Measurements from ENCODE around the gene BRSK1.

Gene BRSK1

DNA sequence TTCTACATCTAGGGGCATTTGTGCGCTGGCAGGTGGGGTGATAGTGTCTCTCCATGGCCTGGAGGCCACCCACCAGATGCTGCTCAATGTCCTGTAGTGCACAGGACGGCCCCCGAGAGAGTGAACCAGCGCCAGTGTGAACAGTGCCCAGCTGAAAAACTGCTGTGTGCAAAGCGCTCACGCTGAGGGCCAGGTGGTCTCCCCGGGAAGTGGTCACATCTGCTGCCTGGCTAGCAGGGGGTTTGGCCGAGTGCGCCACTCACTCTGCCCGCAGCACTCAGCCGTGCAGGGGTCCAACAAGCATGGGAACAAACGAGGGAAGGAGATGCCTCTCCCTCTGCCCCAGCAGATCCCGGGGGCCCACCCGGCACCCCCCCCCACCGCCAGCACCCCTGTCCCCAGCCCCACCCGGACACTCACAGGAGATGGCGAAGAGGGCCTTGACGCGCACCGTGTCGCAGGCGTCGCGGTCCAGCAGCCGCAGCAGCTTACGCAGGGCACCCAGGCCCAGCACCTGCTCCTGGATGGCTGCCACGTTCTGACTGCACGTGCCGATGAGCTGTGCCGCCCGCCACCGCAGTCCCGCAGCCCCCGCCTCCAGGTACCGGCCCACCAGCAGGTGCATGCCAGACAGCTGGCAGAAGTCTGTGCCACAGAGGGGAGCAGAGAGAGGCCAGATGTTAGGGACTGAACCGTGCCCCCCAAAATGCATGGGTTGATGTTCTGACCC, 9.7 kb upstream of the BRSK1 start:
- DNase-seq (ENCODE audit: low spot score) = no peak

GRCh38 chr19:55275851-55276719, 7.7 kb upstream of the BRSK1 start:
- peak; percentile 45 for DNase-seq (ENCODE audit: low spot score)

GRCh38 chr19:55276720-55277430, 6.9 kb upstream of the BRSK1 start:
- no peak for DNase-seq (ENCODE audit: low spot score)

DNA sequence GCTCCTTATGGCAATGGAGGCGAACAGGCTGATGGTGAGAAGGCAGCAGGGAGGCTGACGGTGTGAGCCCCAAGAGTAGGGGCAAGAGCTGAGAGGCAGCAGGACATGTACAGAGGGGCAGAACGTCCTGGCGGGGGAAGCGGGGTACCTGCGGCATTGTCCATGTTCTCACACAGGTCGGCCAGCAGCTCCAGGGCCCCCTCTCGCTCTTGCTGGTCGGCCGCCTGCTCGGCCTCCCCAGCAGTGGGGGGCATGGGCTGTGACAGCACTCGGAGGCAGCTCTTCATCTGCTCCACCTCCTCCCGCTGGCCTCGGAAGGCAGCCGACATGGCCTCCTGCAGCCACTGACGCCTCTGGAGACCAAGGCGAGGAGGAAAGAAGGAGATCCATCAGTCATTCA, 6.3 kb upstream of the BRSK1 start:
- no peak for DNase-seq (ENCODE audit: low spot score)

GRCh38 chr19:55278391-55279135, 5.2 kb upstream of the BRSK1 start:
- no peak for DNase-seq (ENCODE audit: low spot score)

DNA sequence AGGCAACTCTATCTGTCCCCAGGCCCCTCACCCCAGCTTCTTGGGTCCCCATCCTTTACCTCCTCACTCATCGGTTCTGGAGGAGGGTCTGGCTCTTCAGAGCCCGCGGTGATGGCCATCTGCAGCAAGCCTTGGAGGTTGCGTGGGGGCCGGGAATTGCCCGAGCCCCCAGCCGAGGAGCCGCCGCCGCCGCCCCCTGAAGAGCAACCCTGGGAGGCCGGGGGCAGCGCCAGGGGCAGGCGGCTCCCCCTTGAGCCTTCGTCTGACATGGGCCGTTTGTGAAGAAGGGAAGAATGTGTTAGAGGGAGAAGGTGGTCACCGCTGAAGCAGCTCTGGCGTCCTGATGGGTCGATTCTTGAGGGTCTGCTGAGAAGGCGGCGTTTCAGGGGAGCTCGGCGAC, 4.5 kb upstream of the BRSK1 start:
- DNase-seq (ENCODE audit: low spot score) = no peak

DNA sequence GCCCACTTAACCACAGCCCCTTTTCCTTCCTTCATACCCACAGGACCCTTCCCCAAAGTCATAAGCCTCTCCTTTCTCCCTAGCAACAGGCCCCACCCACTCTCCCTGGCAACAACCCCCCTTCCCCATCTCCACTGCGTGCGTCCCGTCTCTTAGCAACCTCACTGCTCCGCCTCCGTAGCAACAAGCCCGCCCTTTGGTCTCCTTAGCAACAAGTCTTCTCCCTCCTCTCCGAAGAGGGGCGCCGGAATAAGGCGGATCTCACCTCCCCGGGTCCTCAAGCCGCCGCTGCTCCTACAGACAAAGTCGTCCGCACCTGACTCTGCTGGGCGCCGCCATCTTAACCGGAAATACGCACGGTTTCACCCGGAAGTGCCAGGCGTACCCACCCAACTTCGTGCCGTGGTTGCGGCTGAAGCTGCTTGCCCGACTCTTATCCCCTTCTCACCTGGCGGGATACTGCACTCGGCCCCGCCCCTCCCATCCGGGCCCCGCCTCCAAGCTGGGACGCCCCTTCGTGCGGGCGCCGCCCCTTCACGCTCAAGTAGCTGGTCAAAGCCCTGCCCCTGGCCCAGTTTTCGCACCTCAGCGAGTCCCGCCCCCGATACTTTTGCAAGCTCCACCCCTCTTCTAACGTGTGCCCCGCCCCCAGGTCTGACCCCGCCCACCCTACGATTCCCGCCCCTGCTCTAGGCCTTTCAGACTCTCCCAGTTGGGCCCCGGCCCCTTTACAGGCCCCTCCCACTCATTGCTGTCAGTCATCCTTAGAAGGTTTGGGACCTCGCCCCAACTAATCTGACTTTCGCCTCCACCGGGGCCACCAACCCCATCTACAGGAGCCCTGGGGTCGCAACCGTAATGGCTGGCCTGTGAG, 3.8 kb upstream of the BRSK1 start, which contains the start of gene HSPBP1:
TSS of gene HSPBP1 (minus strand) at position 341 of the 874 bp plus-strand sequence. CDS start 502 bp downstream, outside the sequence.
- DNase-seq (ENCODE audit: low spot score) = peak; percentile 95

GRCh38 chr19:55284405-55285058, 735 bp downstream of the BRSK1 start:
- no peak for DNase-seq (ENCODE audit: low spot score)

- no peak for DNase-seq (ENCODE audit: low spot score)
Measured at GRCh38 chr19:55285229-55285890, 1.6 kb downstream of the BRSK1 start.

- no peak for DNase-seq (ENCODE audit: low spot score)
Measured at GRCh38 chr19:55287361-55288079, 3.7 kb downstream of the BRSK1 start.

GRCh38 chr19:55289117-55289796, 5.5 kb downstream of the BRSK1 start:
- DNase-seq (ENCODE audit: low spot score) = no peak

DNA sequence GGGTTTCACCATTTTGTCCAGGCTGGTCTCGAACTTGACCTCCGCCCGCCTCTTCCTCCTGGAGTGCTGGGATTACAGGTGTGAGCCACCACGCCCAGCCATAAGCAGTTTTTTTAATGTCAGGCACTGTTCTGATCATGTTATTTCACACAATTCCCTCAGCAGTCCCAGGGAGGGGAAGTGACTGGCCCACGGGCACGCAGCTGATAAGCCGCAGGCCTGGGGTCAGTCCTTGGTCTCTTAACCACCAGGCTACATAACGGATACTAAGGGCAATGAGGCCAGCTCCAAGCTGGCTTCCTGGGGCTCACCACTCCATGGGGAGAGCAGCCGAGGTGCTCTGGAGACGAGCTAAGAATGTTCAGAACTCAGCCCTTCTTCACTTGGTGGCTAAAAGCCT, 13.5 kb downstream of the BRSK1 start:
- no peak for DNase-seq (ENCODE audit: low spot score)

- DNase-seq (ENCODE audit: low spot score) = no peak
Measured at GRCh38 chr19:55299991-55300390, 16.2 kb downstream of the BRSK1 start.

DNA sequence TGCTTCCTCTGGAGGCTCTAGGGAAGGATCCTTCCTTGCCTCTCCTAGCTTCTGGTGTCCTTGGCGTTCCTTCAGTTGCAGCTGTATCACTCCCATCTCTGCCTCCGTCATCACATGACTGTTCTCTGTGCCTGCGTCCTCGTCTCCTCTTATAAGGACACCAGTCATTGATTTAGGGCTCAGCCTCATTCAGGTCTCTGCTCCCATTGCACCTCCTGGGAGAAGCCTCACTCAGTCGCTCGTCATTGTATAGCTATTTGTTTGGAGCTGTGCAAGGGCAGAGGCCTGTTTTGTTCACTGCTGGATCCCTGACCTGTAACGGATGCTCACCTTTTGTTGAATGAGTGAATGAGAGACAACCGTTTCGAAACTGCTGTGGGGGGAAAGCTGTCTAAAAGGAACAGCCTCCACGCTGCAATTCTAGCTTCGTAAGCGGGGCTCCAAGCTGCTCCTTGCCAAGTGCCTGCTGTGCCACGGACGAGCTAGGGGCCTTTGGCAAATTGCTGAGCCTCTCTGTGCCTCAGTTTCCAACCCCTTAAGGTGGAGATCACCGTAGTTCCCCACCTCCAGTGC, 17.2 kb downstream of the BRSK1 start:
- DNase-seq (ENCODE audit: low spot score) = no peak

DNA sequence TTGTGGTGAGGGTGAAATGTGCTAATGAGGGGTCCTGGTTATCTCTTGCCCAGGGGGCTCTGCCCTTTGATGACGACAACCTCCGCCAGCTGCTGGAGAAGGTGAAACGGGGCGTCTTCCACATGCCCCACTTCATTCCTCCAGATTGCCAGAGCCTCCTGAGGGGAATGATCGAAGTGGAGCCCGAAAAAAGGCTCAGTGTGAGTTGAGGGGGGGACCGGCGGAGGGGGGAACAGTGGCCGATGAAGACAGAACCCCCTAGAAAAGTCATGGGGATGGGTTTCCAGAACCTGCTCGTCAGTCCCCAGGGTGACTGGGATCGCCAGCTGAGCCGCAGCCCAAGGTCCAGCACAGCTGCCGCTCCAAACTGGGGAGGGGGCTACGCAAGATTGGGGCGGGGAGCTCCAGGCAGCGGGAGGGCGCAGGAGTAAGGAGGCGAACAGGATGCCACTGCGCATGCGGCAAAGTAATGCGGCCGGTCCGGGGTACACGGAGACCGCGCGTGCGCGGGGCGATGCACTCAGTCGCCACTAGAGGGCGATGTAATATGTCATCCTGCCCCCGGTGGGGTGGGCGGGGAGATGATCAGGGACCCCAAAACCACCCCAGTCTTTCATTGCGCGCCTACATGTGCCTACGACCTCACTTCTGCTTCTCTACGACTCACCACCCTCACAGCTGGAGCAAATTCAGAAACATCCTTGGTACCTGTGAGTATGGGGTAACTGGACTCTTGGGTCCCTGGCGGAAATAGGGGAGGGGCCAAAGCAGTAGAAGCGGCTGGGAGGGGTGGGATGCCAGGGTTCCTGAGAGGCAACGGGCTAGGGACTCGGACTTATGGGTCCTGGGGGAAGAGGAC, 17.9 kb downstream of the BRSK1 start:
- peak; percentile 92 for DNase-seq (ENCODE audit: low spot score)

- no peak for DNase-seq (ENCODE audit: low spot score)
Measured at GRCh38 chr19:55302318-55302703, 18.5 kb downstream of the BRSK1 start.

GRCh38 chr19:55303477-55303876, 19.7 kb downstream of the BRSK1 start:
- DNase-seq (ENCODE audit: low spot score) = no peak
